Neutrophil (primary cell): ENCODE measurements around the gene METTL1.
A peak's percentile ranks its signal among the peaks of the same experiment; 100 is the strongest.

Experiments
- H3K27ac ChIP-seq: fragments of 200-600 bp; sonication (generic); 2 replicates; pipeline ENCODE4 v1.5.1; 2016; ENCODE audit warnings: mild to moderate bottlenecking, moderate library complexity
- H3K27me3 ChIP-seq: fragments of 200-600 bp; sonication (generic); 2 replicates; pipeline ENCODE4 v1.6.0; 2016; ENCODE audit warnings: mild to moderate bottlenecking
- H3K36me3 ChIP-seq: fragments of 200-600 bp; sonication (generic); 2 replicates; pipeline ENCODE4 v1.5.1; 2017
- H3K4me1 ChIP-seq, 2 experiments: fragments of 200-600 bp in 1 of 2; sonication (generic) in 1 of 2; 1 replicate in 1 of 2; 2 replicates in 1 of 2; pipeline versions ENCODE4 v1.5.1 to v1.6.1; 2013 to 2016; ENCODE audit warnings: low read depth in 1 of 2, low read length in 1 of 2, mild to moderate bottlenecking in 1 of 2, moderate library complexity in 1 of 2; ENCODE audit not compliant: control insufficient read depth in 1 of 2, insufficient read depth in 1 of 2
- H3K4me3 ChIP-seq, 2 experiments: fragments of 200-600 bp in 1 of 2; sonication (generic) in 1 of 2; 1 replicate in 1 of 2; 2 replicates in 1 of 2; pipeline ENCODE4 v1.5.1; 2013 to 2016; ENCODE audit warnings: low read depth in 1 of 2, low read length in 1 of 2, mild to moderate bottlenecking in 1 of 2, moderate library complexity in 1 of 2
- H3K9me3 ChIP-seq: fragments of 200-600 bp; sonication (generic); 2 replicates; pipeline ENCODE4 v1.5.1; 2016
- TF ChIP-seq, protein P1 (sequence below): fragments of 200-600 bp; sonication (generic); IDR thresholded peaks from 2 replicates; pipeline ENCODE4 v1.5.1; 2016; ENCODE audit warnings: antibody characterized with exemption

Gene METTL1

DNA sequence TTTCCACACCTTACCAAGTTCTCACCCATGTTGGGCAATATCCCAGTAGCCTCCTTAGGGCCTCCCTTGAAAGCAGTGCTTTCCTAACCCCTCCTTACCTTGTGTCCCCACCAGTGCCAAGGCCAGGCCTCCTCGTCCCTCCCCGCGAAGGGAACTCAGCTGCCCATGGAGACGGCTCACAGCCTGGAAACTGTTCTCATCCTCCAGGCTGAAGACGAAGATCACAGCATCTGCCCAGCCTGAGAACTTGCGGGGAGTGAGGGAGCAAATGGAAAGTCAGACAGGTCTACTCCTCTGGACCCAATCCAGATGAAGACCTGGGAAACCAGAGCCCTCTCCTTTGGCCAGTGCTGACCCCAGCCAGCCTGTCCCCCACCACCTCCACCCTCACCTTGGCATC is 38.0 kb downstream of the METTL1 start:
- Histone ChIP-seq H3K27me3 (no peaks in the 10 kb centered on the region), H3K4me3 (no peak overlapping the region), H3K4me1 (peaks cover under 1 to 1% of the 10 kb centered on the region in 2 experiments), H3K36me3 (peaks cover 98% of the 10 kb centered on the region), H3K9me3 (no peaks in the 10 kb centered on the region), H3K27ac (peak overlapping the region; percentile 39)
- TF ChIP-seq, protein P1, sequence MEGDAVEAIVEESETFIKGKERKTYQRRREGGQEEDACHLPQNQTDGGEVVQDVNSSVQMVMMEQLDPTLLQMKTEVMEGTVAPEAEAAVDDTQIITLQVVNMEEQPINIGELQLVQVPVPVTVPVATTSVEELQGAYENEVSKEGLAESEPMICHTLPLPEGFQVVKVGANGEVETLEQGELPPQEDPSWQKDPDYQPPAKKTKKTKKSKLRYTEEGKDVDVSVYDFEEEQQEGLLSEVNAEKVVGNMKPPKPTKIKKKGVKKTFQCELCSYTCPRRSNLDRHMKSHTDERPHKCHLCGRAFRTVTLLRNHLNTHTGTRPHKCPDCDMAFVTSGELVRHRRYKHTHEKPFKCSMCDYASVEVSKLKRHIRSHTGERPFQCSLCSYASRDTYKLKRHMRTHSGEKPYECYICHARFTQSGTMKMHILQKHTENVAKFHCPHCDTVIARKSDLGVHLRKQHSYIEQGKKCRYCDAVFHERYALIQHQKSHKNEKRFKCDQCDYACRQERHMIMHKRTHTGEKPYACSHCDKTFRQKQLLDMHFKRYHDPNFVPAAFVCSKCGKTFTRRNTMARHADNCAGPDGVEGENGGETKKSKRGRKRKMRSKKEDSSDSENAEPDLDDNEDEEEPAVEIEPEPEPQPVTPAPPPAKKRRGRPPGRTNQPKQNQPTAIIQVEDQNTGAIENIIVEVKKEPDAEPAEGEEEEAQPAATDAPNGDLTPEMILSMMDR = no peak

DNA sequence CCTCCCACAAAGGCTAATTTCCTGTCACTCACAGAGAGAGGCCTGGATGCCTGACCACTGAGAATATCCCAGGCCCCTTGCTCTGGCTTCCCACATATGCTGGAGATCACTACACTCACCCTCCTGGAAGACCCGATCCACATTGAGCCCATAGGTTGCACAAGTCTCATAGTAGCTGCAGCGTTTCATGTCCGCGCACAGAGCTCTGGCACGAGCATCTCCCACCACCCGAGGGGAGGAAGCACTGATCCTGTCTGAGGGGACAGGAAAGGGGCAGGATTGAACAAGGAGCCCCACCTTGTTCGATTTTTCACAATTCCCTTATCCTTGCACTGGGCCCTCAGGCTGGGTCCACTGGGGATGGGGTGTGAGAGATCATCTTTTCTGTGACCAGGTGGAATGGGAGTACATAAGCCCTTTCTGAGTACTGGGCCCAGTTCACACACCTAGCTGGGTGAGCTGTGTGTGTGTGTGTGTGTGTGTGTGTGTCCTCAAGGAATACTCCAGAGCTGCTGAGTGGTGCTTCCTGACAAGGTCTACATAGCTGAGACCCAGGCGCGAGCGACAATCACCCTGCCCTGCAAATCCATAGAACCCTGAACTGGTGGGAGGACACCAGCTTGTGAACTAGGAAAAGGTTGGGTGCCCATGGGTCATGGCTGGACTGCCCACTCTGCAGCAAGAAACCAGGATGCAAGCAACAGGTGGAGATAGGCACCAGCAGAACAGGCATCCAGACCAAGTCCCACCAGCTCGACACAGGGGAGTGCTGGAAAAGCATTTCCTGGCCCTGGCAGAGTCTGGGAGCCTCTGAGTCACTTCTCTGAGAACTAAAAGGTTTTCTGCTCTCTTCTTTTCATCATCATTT is 38.9 kb downstream of the METTL1 start:
- Histone ChIP-seq H3K27ac (peak overlapping the region; percentile 29), H3K36me3 (peaks cover 99% of the 10 kb centered on the region)
- TF ChIP-seq, protein P1 = no peak

DNA sequence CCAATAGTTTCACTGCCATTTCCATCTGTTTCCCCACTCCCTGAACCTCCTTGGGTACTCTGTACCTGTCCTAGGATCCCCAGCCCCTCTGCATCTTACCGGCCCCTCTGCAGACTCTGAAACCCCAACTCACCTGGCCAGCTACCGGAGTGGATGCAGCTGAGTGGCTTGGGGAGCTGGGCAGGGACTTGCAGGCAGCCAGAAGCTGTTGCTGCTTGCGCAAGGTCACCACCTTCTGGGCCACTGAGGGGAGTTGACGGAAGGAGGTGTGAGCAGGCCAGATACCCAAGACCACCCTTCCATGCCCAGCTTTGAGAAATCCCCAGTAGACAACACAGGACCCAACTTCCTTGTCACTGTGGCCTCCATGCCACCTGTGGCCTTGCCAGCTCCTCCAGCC is 39.6 kb downstream of the METTL1 start:
- no peaks in the 10 kb centered on the region for H3K27me3 ChIP-seq
- no peaks in the 10 kb centered on the region for H3K9me3 ChIP-seq
- TF ChIP-seq, protein P1 = no peak
- H3K4me3 ChIP-seq = no peak overlapping the region
- H3K36me3 ChIP-seq = peaks cover 99% of the 10 kb centered on the region
- peak overlapping the region; percentile 2 for H3K27ac ChIP-seq
- no peaks in the 10 kb centered on the region for H3K4me1 ChIP-seq

More for the DNA sequence above, 38.9 kb downstream of the METTL1 start:
- Histone ChIP-seq H3K4me3 (no peak overlapping the region), H3K9me3 (no peaks in the 10 kb centered on the region), H3K4me1 (no peaks in the 10 kb centered on the region), H3K27me3 (no peaks in the 10 kb centered on the region)

DNA sequence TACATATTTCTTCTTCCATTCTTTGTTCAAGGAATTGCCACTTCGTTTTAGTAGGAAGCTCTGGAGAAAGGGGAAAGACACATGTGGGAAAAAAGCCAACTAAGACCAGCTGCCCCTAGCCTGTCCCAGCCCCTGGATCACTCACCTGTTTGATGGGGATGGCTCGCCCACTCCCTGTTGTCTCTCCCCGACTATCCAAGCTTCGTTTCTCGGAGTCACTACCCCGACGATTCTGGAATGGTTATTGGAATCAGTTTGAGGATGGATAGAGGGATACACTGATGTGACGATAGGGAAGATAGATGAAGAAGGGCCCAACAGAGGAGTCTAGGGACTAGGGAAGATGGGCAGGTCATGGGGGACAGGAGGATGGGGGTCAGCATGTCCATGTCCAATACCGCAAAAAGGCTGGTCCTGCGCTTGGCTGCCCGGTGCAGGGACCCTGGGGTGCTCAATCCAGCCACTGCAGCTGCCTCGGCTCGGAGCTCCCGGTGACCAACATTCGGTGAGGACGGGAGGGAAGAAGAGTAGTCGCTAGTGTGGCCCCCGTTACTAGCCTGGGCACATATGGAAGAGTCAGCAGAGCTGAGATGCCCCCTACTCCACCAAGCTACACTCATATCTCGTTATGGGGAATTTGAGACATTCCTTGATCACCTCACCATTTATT is 40.4 kb downstream of the METTL1 start:
- Histone ChIP-seq H3K9me3 (no peaks in the 10 kb centered on the region), H3K4me3 (no peak overlapping the region), H3K36me3 (peaks cover 99% of the 10 kb centered on the region), H3K27ac (peak overlapping the region; percentile 23), H3K4me1 (no peaks in the 10 kb centered on the region), H3K27me3 (no peaks in the 10 kb centered on the region)
- TF ChIP-seq, protein P1 = no peak

DNA sequence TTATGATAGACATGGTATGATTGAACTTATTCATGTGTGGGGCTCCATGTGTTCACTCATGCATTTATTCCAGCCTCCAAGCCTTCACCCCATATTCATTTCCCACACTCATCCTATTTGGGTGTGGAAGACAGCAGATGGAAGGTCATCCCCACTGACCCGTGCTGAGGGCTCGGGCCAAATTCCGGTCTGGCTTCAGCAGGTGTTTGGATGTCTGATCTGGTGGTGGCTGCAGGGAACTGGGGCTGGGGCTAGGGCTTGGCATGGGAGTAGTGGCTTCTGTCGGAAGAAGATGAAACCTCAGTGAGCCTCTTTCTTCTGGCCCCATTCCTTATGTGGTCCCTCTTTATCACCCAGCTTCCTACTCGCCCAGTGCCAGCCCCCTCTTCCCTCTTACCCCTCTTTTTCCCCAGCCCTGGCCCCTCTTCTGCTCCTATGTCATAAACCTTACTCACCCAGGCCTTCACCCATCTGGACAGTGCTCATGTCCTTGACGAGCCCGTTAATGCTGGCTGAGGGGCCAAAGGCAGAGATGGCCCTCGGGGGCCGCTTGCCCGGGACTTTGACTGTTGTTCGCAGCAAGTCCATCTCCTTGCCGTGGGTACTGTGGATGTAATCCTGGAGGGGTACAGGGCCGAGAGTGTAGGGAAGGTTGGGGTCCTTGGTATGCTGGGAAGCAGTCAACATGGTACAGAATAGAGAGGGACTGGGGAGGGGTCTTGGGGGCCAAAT is 41.4 kb downstream of the METTL1 start:
- Histone ChIP-seq H3K4me3 (no peak overlapping the region), H3K4me1 (no peaks in the 10 kb centered on the region), H3K27me3 (no peaks in the 10 kb centered on the region), H3K27ac (peak overlapping the region; percentile 6), H3K36me3 (peaks cover 100% of the 10 kb centered on the region), H3K9me3 (no peaks in the 10 kb centered on the region)
- TF ChIP-seq, protein P1 = no peak
